NCI-H1436 (cell line): ENCODE measurements around the gene PINLYP.

ENCODE experiments used
- DNase-seq: peaks from one replicate; lab custom pipeline; 2025; lab: John Stamatoyannopoulos, UW

The PINLYP gene

GRCh38 chr19:43548706-43549105 lies 26.9 kb upstream of the PINLYP start:
- DNase-seq: no peak

GRCh38 chr19:43551399-43552197 lies 24.0 kb upstream of the PINLYP start:
- DNase-seq: no peak

- no peak for DNase-seq
These were observed 23.5 kb upstream of the PINLYP start for GRCh38 chr19:43552198-43552450.

GRCh38 chr19:43552616-43553015 lies 23.0 kb upstream of the PINLYP start:
- DNase-seq: no peak

GRCh38 chr19:43553656-43554055 lies 21.9 kb upstream of the PINLYP start:
- DNase-seq: no peak

- no peak for DNase-seq
These were observed 21.2 kb upstream of the PINLYP start for GRCh38 chr19:43554317-43554895.

- peak; percentile 59 for DNase-seq
These were observed 20.3 kb upstream of the PINLYP start for GRCh38 chr19:43555185-43555770.

GRCh38 chr19:43560687-43561086 lies 14.9 kb upstream of the PINLYP start:
- no peak for DNase-seq

- DNase-seq: no peak
These were observed 14.2 kb upstream of the PINLYP start for GRCh38 chr19:43561139-43561970.

- DNase-seq: no peak
These were observed 13.3 kb upstream of the PINLYP start for GRCh38 chr19:43562226-43562697.

- peak; percentile 47 for DNase-seq
These were observed 12.8 kb upstream of the PINLYP start for GRCh38 chr19:43562698-43563241.

- no peak for DNase-seq
These were observed 11.7 kb upstream of the PINLYP start for GRCh38 chr19:43563816-43564457.

- DNase-seq: no peak
These were observed 10.8 kb upstream of the PINLYP start for GRCh38 chr19:43564800-43565199.

- no peak for DNase-seq
These were observed 5.9 kb upstream of the PINLYP start for GRCh38 chr19:43569657-43570056.

GRCh38 chr19:43570174-43570791 lies 5.3 kb upstream of the PINLYP start:
- DNase-seq: peak; percentile 6

GRCh38 chr19:43572171-43572588 lies 3.4 kb upstream of the PINLYP start:
- peak; percentile 30 for DNase-seq

GRCh38 chr19:43574424-43575155 lies 1.0 kb upstream of the PINLYP start:
- no peak for DNase-seq

- peak; percentile 47 for DNase-seq
These were observed 616 bp downstream of the PINLYP start for GRCh38 chr19:43575955-43576878.

- no peak for DNase-seq
These were observed 3.2 kb downstream of the PINLYP start for GRCh38 chr19:43578787-43579186.
